Measurements from ENCODE around the gene SLC36A2.
A peak's percentile ranks its signal among the peaks of the same experiment; 100 is the strongest.

- TF ChIP-seq EZH2phosphoT487 (IDR thresholded peaks at IDR 0.05; ENCODE audit: low read length) (no peak), CTCF (IDR thresholded peaks at IDR 0.05; ENCODE audit: low read length) (peak; percentile 18)
Observed at GRCh38 chr5:151288180-151288579, 59.2 kb downstream of the SLC36A2 start.

All from MM.1S (cell line).